B cell (primary cell): ENCODE measurements around the gene TMED9. TPM values are rescaled to one million over a fixed set of nuclear protein-coding genes. Genes with fewer than 3 reads are reported as not detected.

Source experiments
- ATAC-seq: fragments of 200-7000 bp; cut with Tn5 transposase; one replicate; pipeline ENCODE4 v1.10.0; 2021; ENCODE audit warnings: low read depth, mild to moderate bottlenecking, moderate number of reproducible peaks, moderate library complexity
- CTCF ChIA-PET: fragments of 350-600 bp; sonication (Branson Sonifier 250); formaldehyde crosslinking; loops from one replicate; lab custom pipeline; 2021; ENCODE audit warnings: antibody characterized with exemption, inconsistent platforms; lab: Charles Lee
- POLR2A ChIA-PET: fragments of 350-600 bp; sonication (Branson Sonifier 250); formaldehyde crosslinking; loops from one replicate; lab custom pipeline; 2021; ENCODE audit warnings: antibody characterized with exemption; lab: Charles Lee
- DNase-seq: peaks from one replicate; pipeline ENCODE4 v3.0.0; 2013
- H2AFZ ChIP-seq: 2 replicates; pipeline ENCODE4 v1.6.1; 2012; ENCODE audit warnings: mild to moderate bottlenecking, low read depth, low read length; ENCODE audit not compliant: insufficient read depth, poor library complexity, severe bottlenecking
- H3K27ac ChIP-seq, 2 donors: 1 replicate in 1 of 2; 2 replicates in 1 of 2; pipeline ENCODE4 v1.5.1; 2012 to 2013; ENCODE audit warnings: low read length in 2 of 2, mild to moderate bottlenecking in 2 of 2, moderate library complexity in 1 of 2
- H3K27me3 ChIP-seq, 4 experiments: fragments of 200-600 bp in 1 of 4; sonication (generic) in 1 of 4; replicated peaks in 1 of 4; 1 replicate in 2 of 4; 2 replicates in 2 of 4; pipeline versions ENCODE4 v1.6.1 to v1.7.0; 2013 to 2016; ENCODE audit warnings: low read length in 3 of 4, mild to moderate bottlenecking in 2 of 4, mixed read lengths in 1 of 4, moderate library complexity in 1 of 4; ENCODE audit not compliant: insufficient read depth in 4 of 4, control insufficient read depth in 3 of 4; ENCODE audit errors: control extremely low read depth in 1 of 4
- H3K36me3 ChIP-seq, 2 experiments: replicated peaks in 1 of 2; 1 replicate in 1 of 2; 2 replicates in 1 of 2; pipeline versions ENCODE4 v1.6.1 to v1.7.1; 2013; ENCODE audit warnings: low read length in 1 of 2; ENCODE audit not compliant: insufficient read depth in 2 of 2, control insufficient read depth in 1 of 2; ENCODE audit errors: control extremely low read depth in 1 of 2, extremely low read depth in 1 of 2
- H3K4me1 ChIP-seq, 2 donors: fragments of 200-600 bp in 1 of 2; sonication (generic) in 1 of 2; 1 replicate in 1 of 2; 2 replicates in 1 of 2; pipeline versions ENCODE4 v1.5.1 to v1.6.1; 2013 to 2017; ENCODE audit warnings: low read length in 2 of 2; ENCODE audit not compliant: control insufficient read depth in 2 of 2, insufficient read depth in 2 of 2
- H3K4me2 ChIP-seq: replicated peaks from 2 replicates; pipeline ENCODE3; 2012; ENCODE audit warnings: mild to moderate bottlenecking, low read depth, low read length; ENCODE audit not compliant: poor library complexity, severe bottlenecking
- H3K4me3 ChIP-seq, 5 experiments: fragments of 200-600 bp in 1 of 5; sonication (generic) in 1 of 5; 1 replicate in 3 of 5; 2 replicates in 2 of 5; pipeline versions ENCODE4 v1.5.1 to v1.7.0; 2011 to 2016; ENCODE audit warnings: low read length in 4 of 5, mild to moderate bottlenecking in 4 of 5, low read depth in 2 of 5, control low read depth in 1 of 5, moderate library complexity in 1 of 5; ENCODE audit not compliant: insufficient read depth in 1 of 5; ENCODE audit errors: control extremely low read depth in 1 of 5, extremely low read depth in 1 of 5
- H3K79me2 ChIP-seq: fragments of 200-600 bp; sonication (generic); one replicate; pipeline ENCODE4 v1.6.0; 2016; ENCODE audit warnings: low read length; ENCODE audit not compliant: control insufficient read depth, insufficient read depth
- H3K9ac ChIP-seq: fragments of 200-600 bp; sonication (generic); 2 replicates; pipeline ENCODE4 v1.6.1; 2017; ENCODE audit warnings: mild to moderate bottlenecking, low read length, moderate library complexity
- H3K9me3 ChIP-seq, 3 donors: one replicate each; pipeline versions ENCODE4 v1.6.1 to v1.7.1; 2013; ENCODE audit warnings: low read length in 2 of 3; ENCODE audit not compliant: control insufficient read depth in 2 of 3, insufficient read depth in 1 of 3; ENCODE audit errors: control extremely low read depth in 1 of 3
- H4K20me1 ChIP-seq: 2 replicates; pipeline ENCODE4 v1.6.0; 2012; ENCODE audit warnings: mild to moderate bottlenecking, low read length; ENCODE audit not compliant: insufficient read depth, control insufficient read depth, poor library complexity, severe bottlenecking
- H3K27ac Mint-ChIP-seq: one replicate; pipeline ENCODE4 v1.8.0; 2021; ENCODE audit warnings: mixed read lengths
- H3K27me3 Mint-ChIP-seq: one replicate; pipeline ENCODE4 v1.8.0; 2021; ENCODE audit warnings: mixed read lengths
- H3K4me1 Mint-ChIP-seq: one replicate; pipeline ENCODE4 v1.8.0; 2021; ENCODE audit warnings: mixed read lengths
- H3K4me3 Mint-ChIP-seq: one replicate; pipeline ENCODE4 v1.8.0; 2021; ENCODE audit warnings: mixed read lengths
- H3K9me3 Mint-ChIP-seq: one replicate; pipeline ENCODE4 v1.8.0; 2022; ENCODE audit warnings: mixed read lengths; ENCODE audit not compliant: insufficient read depth
- EZH2 ChIP-seq: IDR thresholded peaks from 2 replicates; pipeline ENCODE4 v1.6.1; 2012; ENCODE audit warnings: borderline replicate concordance, low read depth, mild to moderate bottlenecking, moderate library complexity, low read length; ENCODE audit not compliant: insufficient read depth, poor library complexity, severe bottlenecking
- WGBS: methylation state at CpG from one replicate; pipeline ENCODE4 v1.1.5; 2013; ENCODE audit warnings: missing lambda C conversion rate; ENCODE audit not compliant: insufficient coverage; 5-methylcytosine and 5-hydroxymethylcytosine counted together
- intact Hi-C: fragments of 100-400 bp; cut with micrococcal nuclease; formaldehyde crosslinking; loops from one replicate; pipeline ENCODE4 v1.10.0; 2022
- polyA plus RNA-seq: library from polyadenylated mRNA; depleted of rRNA; stranded (reverse); fragments of >200 nt; gene quantifications from 2 replicates; pipeline ENCODE4 v1.2.3, GENCODE V29; 2012
- total RNA-seq, 2 donors: library from RNA; stranded (reverse); fragments of 120-200 nt in 1 of 2; gene quantifications; 1 replicate in 1 of 2; 2 replicates in 1 of 2; pipeline versions ENCODE4 v1.2.3 to v1.2.4, GENCODE V29; 2013 to 2022
- TF ChIP-seq, protein P1 (sequence below): fragments of 200-600 bp; IDR thresholded peaks from one replicate; pipeline ENCODE4 v1.8.0; 2022; ENCODE audit warnings: antibody characterized with exemption, mild to moderate bottlenecking

TMED9 gene
- total and polyA plus RNA-seq, 2 donors (not counting 1 experiment from before 2014, with no cell fraction given): 54.7 to 67.6 TPM

DNA sequence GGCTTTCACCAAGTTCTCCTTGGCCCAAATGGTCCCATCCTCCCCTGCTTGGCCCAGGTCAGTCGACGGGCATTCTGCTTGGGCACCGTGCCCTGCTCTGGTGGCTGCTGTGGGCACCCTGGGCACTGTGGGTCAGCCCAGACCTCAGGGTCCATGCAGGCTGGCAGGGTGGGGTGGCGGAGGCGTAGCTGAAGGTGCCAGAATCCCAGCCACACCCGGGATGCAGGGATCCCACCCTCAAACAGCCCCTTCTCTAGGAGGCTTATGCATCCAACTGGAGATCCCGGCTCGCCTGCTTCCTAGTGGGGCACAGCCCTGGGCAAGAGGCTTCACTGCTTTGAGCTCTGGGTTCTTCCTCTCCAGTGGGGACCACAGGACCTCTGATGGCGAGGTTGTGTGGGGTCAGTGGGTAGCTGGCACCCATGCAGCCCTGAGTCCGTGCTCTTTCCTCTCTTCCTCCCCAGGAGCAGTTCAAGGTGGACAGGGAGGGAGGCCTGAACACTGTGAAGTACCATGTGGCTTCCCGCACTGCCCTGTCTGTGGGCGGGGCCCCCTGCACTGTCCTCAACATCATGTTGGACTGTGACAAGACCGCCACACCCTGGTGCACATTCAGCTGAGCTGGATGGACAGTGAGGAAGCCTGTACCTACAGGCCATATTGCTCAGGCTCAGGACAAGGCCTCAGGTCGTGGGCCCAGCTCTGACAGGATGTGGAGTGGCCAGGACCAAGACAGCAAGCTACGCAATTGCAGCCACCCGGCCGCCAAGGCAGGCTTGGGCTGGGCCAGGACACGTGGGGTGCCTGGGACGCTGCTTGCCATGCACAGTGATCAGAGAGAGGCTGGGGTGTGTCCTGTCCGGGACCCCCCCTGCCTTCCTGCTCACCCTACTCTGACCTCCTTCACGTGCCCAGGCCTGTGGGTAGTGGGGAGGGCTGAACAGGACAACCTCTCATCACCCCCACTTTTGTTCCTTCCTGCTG is 17.4 kb downstream of the TMED9 start:
- Mint-ChIP-seq H3K27ac (no peak overlapping the region), H3K4me1 (peaks cover 16% of the 10 kb centered on the region), H3K27me3 (no peaks in the 10 kb centered on the region), H3K4me3 (no peak overlapping the region), H3K9me3 (no peaks in the 10 kb centered on the region)
- 84% methylated on average over 16 of the region's 21 CpGs for WGBS
- TF ChIP-seq EZH2: no peak
- TF ChIP-seq, protein P1, sequence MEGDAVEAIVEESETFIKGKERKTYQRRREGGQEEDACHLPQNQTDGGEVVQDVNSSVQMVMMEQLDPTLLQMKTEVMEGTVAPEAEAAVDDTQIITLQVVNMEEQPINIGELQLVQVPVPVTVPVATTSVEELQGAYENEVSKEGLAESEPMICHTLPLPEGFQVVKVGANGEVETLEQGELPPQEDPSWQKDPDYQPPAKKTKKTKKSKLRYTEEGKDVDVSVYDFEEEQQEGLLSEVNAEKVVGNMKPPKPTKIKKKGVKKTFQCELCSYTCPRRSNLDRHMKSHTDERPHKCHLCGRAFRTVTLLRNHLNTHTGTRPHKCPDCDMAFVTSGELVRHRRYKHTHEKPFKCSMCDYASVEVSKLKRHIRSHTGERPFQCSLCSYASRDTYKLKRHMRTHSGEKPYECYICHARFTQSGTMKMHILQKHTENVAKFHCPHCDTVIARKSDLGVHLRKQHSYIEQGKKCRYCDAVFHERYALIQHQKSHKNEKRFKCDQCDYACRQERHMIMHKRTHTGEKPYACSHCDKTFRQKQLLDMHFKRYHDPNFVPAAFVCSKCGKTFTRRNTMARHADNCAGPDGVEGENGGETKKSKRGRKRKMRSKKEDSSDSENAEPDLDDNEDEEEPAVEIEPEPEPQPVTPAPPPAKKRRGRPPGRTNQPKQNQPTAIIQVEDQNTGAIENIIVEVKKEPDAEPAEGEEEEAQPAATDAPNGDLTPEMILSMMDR: no peak
- H3K9me3 ChIP-seq: no peaks in the 10 kb centered on the region
- ChIA-PET POLR2A (interaction anchor here (0.5 to 0.6 kb wide), 2 partner anchors 508 to 549 kb away, joined by 5 to 9 read pairs; no protein-coding TSS in a partner anchor), CTCF (interaction anchor here (2.2 kb wide), 1 partner anchor 11 kb away, joined by 10 read pairs; the partner anchor contains the start of gene B4GALT7)
- no peak overlapping the region for H3K4me3 ChIP-seq
- H3K36me3 ChIP-seq: peaks cover 0 to 10% of the 10 kb centered on the region in 2 experiments
- ATAC-seq: no peak
- H2AFZ ChIP-seq: no peak overlapping the region
- peaks cover 5 to 10% of the 10 kb centered on the region in 2 donors for H3K4me1 ChIP-seq
- no peak overlapping the region for H3K9ac ChIP-seq
- DNase-seq: no peak
- H3K27me3 ChIP-seq: no peaks in the 10 kb centered on the region
- no peak overlapping the region for H3K27ac ChIP-seq
- H4K20me1 ChIP-seq: peaks cover 14% of the 10 kb centered on the region
- no peaks in the 10 kb centered on the region for H3K79me2 ChIP-seq
- H3K4me2 ChIP-seq: no peak overlapping the region
- intact Hi-C loops: loop anchor here (10.0 kb wide), 1 partner anchor 205 kb away; the partner anchor contains the start of genes F12 and PFN3
